ENCODE measurements around the gene DGKI.

DNA sequence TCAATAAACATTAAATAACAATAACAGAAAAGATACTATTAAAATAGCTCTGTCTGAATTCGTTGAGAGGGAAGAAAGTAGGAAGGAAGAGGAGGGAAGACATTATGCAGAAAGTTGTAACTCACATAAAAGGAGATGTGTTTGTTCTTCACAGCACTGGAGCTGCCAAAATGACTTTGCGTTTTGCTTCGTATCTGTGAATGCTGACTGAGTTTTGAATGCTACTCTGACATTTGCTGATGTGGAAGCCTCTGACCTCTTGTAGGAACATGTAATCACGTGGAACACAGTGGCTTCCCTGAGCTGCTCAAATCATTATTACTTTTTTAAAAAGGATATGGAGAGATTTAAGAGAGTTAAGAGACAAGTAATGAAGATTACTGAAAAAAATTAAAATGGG lies 15.6 kb upstream of the DGKI start:
- TF ChIP-seq, protein P1, sequence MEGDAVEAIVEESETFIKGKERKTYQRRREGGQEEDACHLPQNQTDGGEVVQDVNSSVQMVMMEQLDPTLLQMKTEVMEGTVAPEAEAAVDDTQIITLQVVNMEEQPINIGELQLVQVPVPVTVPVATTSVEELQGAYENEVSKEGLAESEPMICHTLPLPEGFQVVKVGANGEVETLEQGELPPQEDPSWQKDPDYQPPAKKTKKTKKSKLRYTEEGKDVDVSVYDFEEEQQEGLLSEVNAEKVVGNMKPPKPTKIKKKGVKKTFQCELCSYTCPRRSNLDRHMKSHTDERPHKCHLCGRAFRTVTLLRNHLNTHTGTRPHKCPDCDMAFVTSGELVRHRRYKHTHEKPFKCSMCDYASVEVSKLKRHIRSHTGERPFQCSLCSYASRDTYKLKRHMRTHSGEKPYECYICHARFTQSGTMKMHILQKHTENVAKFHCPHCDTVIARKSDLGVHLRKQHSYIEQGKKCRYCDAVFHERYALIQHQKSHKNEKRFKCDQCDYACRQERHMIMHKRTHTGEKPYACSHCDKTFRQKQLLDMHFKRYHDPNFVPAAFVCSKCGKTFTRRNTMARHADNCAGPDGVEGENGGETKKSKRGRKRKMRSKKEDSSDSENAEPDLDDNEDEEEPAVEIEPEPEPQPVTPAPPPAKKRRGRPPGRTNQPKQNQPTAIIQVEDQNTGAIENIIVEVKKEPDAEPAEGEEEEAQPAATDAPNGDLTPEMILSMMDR (IDR thresholded peaks at IDR 0.05) = no peak
- TF ChIP-seq EP300 (IDR thresholded peaks at IDR 0.05; ENCODE audit: low read depth) = no peak
